ENCODE results near the gene CLSTN2. TPM values are rescaled to one million over a fixed set of nuclear protein-coding genes. Genes with fewer than 3 reads are reported as not detected.

The CLSTN2 gene
- total and polyA plus RNA-seq, 2 of the 4 experiments (the other 2 are of a cell fraction): under 0.01 to 0.07 TPM

DNA sequence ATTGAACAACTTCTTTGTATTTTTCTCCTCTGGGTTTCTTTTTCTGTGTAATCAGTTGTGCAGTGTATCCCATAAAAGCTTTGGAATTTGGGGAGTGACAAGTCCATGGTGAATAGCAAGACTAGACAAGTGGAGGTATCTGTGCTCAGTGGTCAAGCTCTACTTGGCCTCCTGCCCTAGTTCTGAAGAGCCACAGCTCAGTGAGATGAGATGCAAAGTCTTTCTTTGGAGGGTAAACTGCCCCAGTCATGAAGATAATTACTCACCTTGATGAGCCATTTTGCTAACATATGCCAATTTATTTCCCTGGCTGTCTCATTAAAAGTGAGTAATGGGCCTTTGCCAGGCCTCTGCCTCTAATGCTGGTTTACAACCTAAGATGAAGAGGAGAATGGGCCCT is 471.7 kb downstream of the CLSTN2 start:
- Histone ChIP-seq H2AK5ac (ENCODE audit: low read depth, low read length) (no peak overlapping the region), H3K79me1 (ENCODE audit: low read depth in 1 of 2, low read length in 2 of 2) (no peaks in the 10 kb centered on the region), H3K4me3 (ENCODE audit: insufficient read depth, low read depth, low read length) (no peak overlapping the region), H3K4ac (ENCODE audit: low read depth, low read length) (no peak overlapping the region), H3K14ac (replicated peaks; ENCODE audit: low read depth, low read length) (no peak overlapping the region), H3K9me3 (ENCODE audit: control insufficient read depth, insufficient read depth, low read length) (no peaks in the 10 kb centered on the region; the same call in 1 of the 2 replicates), H4K5ac (ENCODE audit: low read depth, low read length) (no peak overlapping the region), H2AFZ (replicated peaks; ENCODE audit: low read length, poor library complexity) (no peak overlapping the region), H3K23ac (ENCODE audit: low read depth, low read length) (no peak overlapping the region), H2BK5ac (ENCODE audit: low read depth, low read length, poor library complexity, severe bottlenecking) (no peak overlapping the region), H3K18ac (ENCODE audit: low read depth, low read length) (no peak overlapping the region), H3K4me2 (ENCODE audit: low read depth, low read length) (no peak overlapping the region), H2AK9ac (replicated peaks; ENCODE audit: low read depth, low read length, poor library complexity) (no peak overlapping the region), H2BK15ac (ENCODE audit: low read depth, low read length) (no peak overlapping the region), H2BK20ac (ENCODE audit: low read depth, low read length) (no peak overlapping the region), H3K9me1 (ENCODE audit: insufficient read depth, low read length) (no peaks in the 10 kb centered on the region), H3K4me1 (ENCODE audit: control insufficient read depth, insufficient read depth, low read length) (no peaks in the 10 kb centered on the region), H3K56ac (ENCODE audit: extremely low read depth, insufficient read depth, low read length) (no peak overlapping the region), H4K8ac (ENCODE audit: low read depth in 2 of 2, low read length in 2 of 2) (no peak overlapping the region), H2BK120ac (ENCODE audit: low read depth, low read length) (no peak overlapping the region), H4K20me1 (ENCODE audit: insufficient read depth, low read length) (no peaks in the 10 kb centered on the region), H4K91ac (ENCODE audit: insufficient read depth, low read depth, low read length) (no peak overlapping the region), H3K36me3 (ENCODE audit: control insufficient read depth, insufficient read depth, low read length) (no peaks in the 10 kb centered on the region), H3K27me3 (ENCODE audit: control insufficient read depth, insufficient read depth, low read length) (no peaks in the 10 kb centered on the region), H3K9ac (ENCODE audit: low read depth, low read length) (no peak overlapping the region), H3K27ac (ENCODE audit: insufficient read depth, low read length) (no peak overlapping the region)
- dilution Hi-C loops (cut with HindIII; ENCODE audit: low sequenced_read_pairs, unreplicated experiment): no loop called here
- in situ Hi-C loops (cut with MboI; ENCODE audit: low sequenced_read_pairs): no loop called here
- CTCF ChIA-PET: no interaction called here
- POLR2A ChIA-PET (ENCODE audit: unreplicated experiment): no interaction called here
- TF ChIP-seq CTCF (conservative IDR thresholded peaks at IDR 0.05; ENCODE audit: low read depth, low read length) (no peak), CHD1 (IDR thresholded peaks at IDR 0.05; ENCODE audit: low read depth, low read length) (no peak), CEBPB (IDR thresholded peaks at IDR 0.05; ENCODE audit: low read depth, low read length) (no peak), MXI1 (IDR thresholded peaks at IDR 0.05; ENCODE audit: borderline replicate concordance, low read depth, low read length) (no peak), POLR2A (IDR thresholded peaks at IDR 0.05; ENCODE audit: low read depth, low read length) (no peak), USF2 (IDR thresholded peaks at IDR 0.05; ENCODE audit: low read depth, low read length) (no peak), SMC3 (IDR thresholded peaks at IDR 0.05; ENCODE audit: low read depth, low read length) (no peak), FOS (IDR thresholded peaks at IDR 0.05; ENCODE audit: low read depth, low read length) (no peak), MAZ (IDR thresholded peaks at IDR 0.05; ENCODE audit: borderline replicate concordance, low read depth, low read length) (no peak), RCOR1 (IDR thresholded peaks at IDR 0.05; ENCODE audit: insufficient replicate concordance, low read length) (no peak), MAFK (IDR thresholded peaks at IDR 0.05; ENCODE audit: low read depth, low read length) (no peak), ELK1 (IDR thresholded peaks at IDR 0.05; ENCODE audit: borderline replicate concordance, low read depth, low read length) (no peak), RAD21 (IDR thresholded peaks at IDR 0.05; ENCODE audit: low read length) (no peak), RFX5 (IDR thresholded peaks at IDR 0.05; ENCODE audit: low read depth, low read length) (no peak), BHLHE40 (IDR thresholded peaks at IDR 0.05; ENCODE audit: low read depth, low read length) (no peak), NFE2L2 (IDR thresholded peaks at IDR 0.05; ENCODE audit: low read depth, low read length) (no peak)
- DNase-seq: no peak
- ATAC-seq (ENCODE audit: low read depth): no peak
- no TSS peak for BruUV-seq (replicated peaks)
- intact Hi-C loops (cut with micrococcal nuclease): no loop called here

All from IMR-90 (cell line).